Kidney glomerular epithelial cell (primary cell): ENCODE results near the gene CCDC106.

Experiments
- DNase-seq: peaks from one replicate; lab custom pipeline; 2025; lab: John Stamatoyannopoulos, UW

CCDC106 gene

DNA sequence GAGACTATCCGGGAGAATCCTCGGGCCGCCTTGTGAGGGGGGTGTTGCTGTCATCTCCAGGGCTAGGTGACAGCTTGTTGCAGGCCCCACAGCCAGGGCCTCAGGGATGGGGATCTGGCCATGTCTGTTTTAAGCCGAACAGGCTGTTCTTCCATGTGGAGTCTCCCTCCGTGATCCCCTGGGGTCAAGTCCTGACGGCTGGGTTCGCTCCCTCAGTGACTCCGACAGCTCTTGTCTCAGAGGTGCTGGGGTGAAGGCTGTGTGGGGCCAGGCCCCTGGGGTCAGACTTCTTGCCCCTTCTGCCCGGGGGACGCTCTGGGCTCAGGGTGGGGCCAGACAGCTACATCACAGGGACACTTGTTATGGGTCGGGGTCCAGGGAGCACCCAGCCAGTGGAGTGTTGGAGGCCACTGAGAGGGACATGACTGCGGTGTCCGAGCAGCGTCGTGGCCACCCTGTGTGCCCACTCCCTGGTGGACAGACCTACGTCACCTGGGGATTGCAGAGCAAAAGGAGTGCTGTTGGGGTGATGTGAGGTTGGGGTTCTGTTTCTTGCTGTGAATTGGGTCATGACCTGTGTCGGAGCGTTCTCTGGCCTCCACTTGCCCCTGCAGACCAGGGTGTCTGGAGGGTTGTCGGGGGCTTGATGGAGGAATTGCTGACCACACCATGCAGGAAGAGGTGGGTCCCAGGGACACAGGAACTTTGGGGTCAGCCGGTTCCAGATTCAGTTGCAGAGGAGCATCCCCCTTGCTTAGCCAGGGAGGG, 48.5 kb downstream of the CCDC106 start:
- DNase-seq, result no peak

- DNase-seq, result no peak
Measured at GRCh38 chr19:55697069-55697440, 49.0 kb downstream of the CCDC106 start.

GRCh38 chr19:55697698-55698097, 49.7 kb downstream of the CCDC106 start:
- no peak for DNase-seq

- DNase-seq, result no peak
Measured at GRCh38 chr19:55698256-55698655, 50.2 kb downstream of the CCDC106 start.

GRCh38 chr19:55699221-55699620, 51.2 kb downstream of the CCDC106 start:
- no peak for DNase-seq

GRCh38 chr19:55700813-55701212, 52.8 kb downstream of the CCDC106 start:
- no peak for DNase-seq

- DNase-seq, result no peak
Measured at GRCh38 chr19:55702131-55702627, 54.2 kb downstream of the CCDC106 start.
